GM12865 (cell line): ENCODE measurements around the gene ADGRD2.

Experiments
- DNase-seq: peaks from one replicate; pipeline ENCODE4 v3.0.0; 2010; ENCODE audit warnings: low read depth
- H3K4me3 ChIP-seq: 2 replicates; pipeline ENCODE4 v1.5.1; 2011; ENCODE audit warnings: mild to moderate bottlenecking, low read depth, low read length, control low read depth
- CTCF ChIP-seq: IDR thresholded peaks from 2 replicates; pipeline ENCODE4 v1.5.1; 2011; ENCODE audit warnings: low read length, control low read depth, low read depth, inconsistent platforms; ENCODE audit not compliant: insufficient read depth; ENCODE audit errors: missing control alignments

ADGRD2 gene

GRCh38 chr9:124504530-124505005 lies 54.3 kb downstream of the ADGRD2 start:
- no peak overlapping the region for H3K4me3 ChIP-seq
- TF ChIP-seq CTCF: no peak
- no peak for DNase-seq

- H3K4me3 ChIP-seq: no peak overlapping the region
- no peak for DNase-seq
- TF ChIP-seq CTCF: no peak
Measured at GRCh38 chr9:124505006-124505900, 55.0 kb downstream of the ADGRD2 start.

- no peak overlapping the region for H3K4me3 ChIP-seq
- TF ChIP-seq CTCF: no peak
- no peak for DNase-seq
Measured at GRCh38 chr9:124505901-124506346, 55.7 kb downstream of the ADGRD2 start.

GRCh38 chr9:124506433-124506832 lies 56.2 kb downstream of the ADGRD2 start:
- DNase-seq: no peak
- no peak overlapping the region for H3K4me3 ChIP-seq
- no peak for TF ChIP-seq CTCF

GRCh38 chr9:124506931-124507879 lies 57.0 kb downstream of the ADGRD2 start, which contains the start of gene NR5A1:
TSS of gene NR5A1 (minus strand) at chr9:124507399. CDS start at chr9:124503395, 4,004 bp downstream.
- DNase-seq: no peak
- no peak for TF ChIP-seq CTCF
- no peak within 1 kb of the TSS for H3K4me3 ChIP-seq

GRCh38 chr9:124507880-124508423 lies 57.7 kb downstream of the ADGRD2 start:
- no peak overlapping the region for H3K4me3 ChIP-seq
- no peak for DNase-seq

More at GRCh38 chr9:124507880-124508423, 57.7 kb downstream of the ADGRD2 start:
- no peak for TF ChIP-seq CTCF
